K562 (cell line): ENCODE measurements around the gene TRAF3IP3. TPM values are rescaled to one million over a fixed set of nuclear protein-coding genes. Genes with fewer than 3 reads are reported as not detected.

ENCODE experiments used
- CBFB ChIP-seq: sonication (generic); formaldehyde crosslinking; IDR thresholded peaks from 2 replicates; pipeline ENCODE4 v1.4.0; 2020; ENCODE audit warnings: mild to moderate bottlenecking, missing genetic modification reagents
- NEUROD1 ChIP-seq: fragments of 150-350 bp; IDR thresholded peaks from 2 replicates; pipeline ENCODE4 v1.6.1; 2014; ENCODE audit warnings: borderline replicate concordance, low read length, low read depth; ENCODE audit not compliant: partially characterized antibody
- PATZ1 ChIP-seq: fragments of 250-450 bp; sonication (Bioruptor Pico); IDR thresholded peaks from 2 replicates; pipeline ENCODE4 v1.5.0; 2020; ENCODE audit warnings: mild to moderate bottlenecking, borderline replicate concordance
- SMAD2 ChIP-seq: fragments of 150-350 bp; IDR thresholded peaks from 2 replicates; pipeline ENCODE4 v1.6.1; 2014; ENCODE audit warnings: low read depth, mild to moderate bottlenecking, low read length
- TOE1 ChIP-seq, 2 experiments: fragments of 450-650 bp in 1 of 2; sonication (generic) in 1 of 2; formaldehyde crosslinking in 1 of 2; IDR thresholded peaks; 2 replicates each; pipeline versions ENCODE4 v1.7.1 to v1.8.0; 2016 to 2022; ENCODE audit warnings: borderline replicate concordance in 2 of 2, mild to moderate bottlenecking in 2 of 2, antibody characterized with exemption in 1 of 2, inconsistent platforms in 1 of 2, low read depth in 1 of 2, missing genetic modification reagents in 1 of 2, moderate library complexity in 1 of 2
- ZFP1 ChIP-seq: fragments of 450-650 bp; formaldehyde crosslinking; IDR thresholded peaks from 2 replicates; pipeline ENCODE4 v1.4.0; 2020; ENCODE audit warnings: mild to moderate bottlenecking, mixed read lengths
- ZNF12 ChIP-seq: sonication (generic); formaldehyde crosslinking; IDR thresholded peaks from 2 replicates; pipeline ENCODE4 v1.4.0; 2020; ENCODE audit warnings: mild to moderate bottlenecking, missing genetic modification reagents
- ZNF184 ChIP-seq: sonication (generic); formaldehyde crosslinking; IDR thresholded peaks from 2 replicates; pipeline ENCODE4 v1.5.0; 2020; ENCODE audit warnings: missing genetic modification reagents
- ZNF384 ChIP-seq: IDR thresholded peaks from 2 replicates; pipeline ENCODE4 v1.6.1; 2012; ENCODE audit warnings: low read depth, low read length, improper control_type of control experiment
- ZNF609 ChIP-seq: sonication (generic); formaldehyde crosslinking; IDR thresholded peaks from 2 replicates; pipeline ENCODE4 v1.8.1; 2023; ENCODE audit warnings: missing genetic modification reagents, mild to moderate bottlenecking, borderline replicate concordance
- polyA plus RNA-seq, 8 experiments: library from polyadenylated mRNA; depleted of rRNA in 4 of 8; stranded (reverse) in 5 of 8; unstranded in 3 of 8; fragments of >200 nt; fragmentation: Nextera tagmentation in 2 of 8; fragmentation: Illumina TruSeq in 1 of 8; extraction: Ambion mirVana in 2 of 8; extraction: Trizol in 1 of 8; gene quantifications; 2 replicates each; pipeline versions ENCODE4 v1.2.1 to v1.2.3, GENCODE V29; 2011 to 2014; ENCODE audit warnings: inconsistent platforms in 1 of 8, missing spikeins in 1 of 8
- total RNA-seq, 7 experiments: library from RNA; depleted of rRNA in 6 of 7; stranded (reverse); fragments of >200 nt in 6 of 7; fragmentation: Illumina TruSeq in 2 of 7; extraction: Trizol in 2 of 7; gene quantifications; 2 replicates each; pipeline versions ENCODE4 v1.2.1 to v1.2.3, GENCODE V29; 2011 to 2021; ENCODE audit warnings: low replicate concordance in 1 of 7

Gene TRAF3IP3
- total and polyA plus RNA-seq, 9 of the 15 experiments (the other 6 are each of a cell fraction or from before 2014, with no cell fraction given), result 0.06 to 1.1 (median 0.31) TPM

- TF ChIP-seq ZNF609 (CRISPR knock-in tag) (peak; percentile 73; the same call in 1 of the 2 replicates), ZNF12 (CRISPR knock-in tag) (0 out of 2 replicates have a peak, but pooled peaks have one; percentile 29), ZNF384 (no peak), CBFB (0 out of 2 replicates have a peak, but pooled peaks have one; percentile 75), ZNF184 (no peak), SMAD2 (no peak), NEUROD1 (peak; percentile 11), TOE1 (IDR thresholded peaks at IDR 0.05; ENCODE audit: borderline replicate concordance) (no peak), TOE1 (CRISPR knock-in tag; IDR thresholded peaks at IDR 0.05; ENCODE audit: borderline replicate concordance, low read depth) (peak; percentile 64; the same call in 1 of the 2 replicates), PATZ1 (CRISPR knock-in tag) (no peak), ZFP1 (CRISPR knock-in tag) (no peak)
Measured at GRCh38 chr1:209747580-209748262, 8.1 kb upstream of the TRAF3IP3 start (continued).
